ENCODE data around the gene NANS. TPM values are rescaled to one million over a fixed set of nuclear protein-coding genes. Genes with fewer than 3 reads are reported as not detected.
"Not testable (repeated sequence)": the region's sequence is repeated elsewhere in the genome, so short reads cannot be mapped to it uniquely, and the experiment has no call there.

Gene NANS, protein sequence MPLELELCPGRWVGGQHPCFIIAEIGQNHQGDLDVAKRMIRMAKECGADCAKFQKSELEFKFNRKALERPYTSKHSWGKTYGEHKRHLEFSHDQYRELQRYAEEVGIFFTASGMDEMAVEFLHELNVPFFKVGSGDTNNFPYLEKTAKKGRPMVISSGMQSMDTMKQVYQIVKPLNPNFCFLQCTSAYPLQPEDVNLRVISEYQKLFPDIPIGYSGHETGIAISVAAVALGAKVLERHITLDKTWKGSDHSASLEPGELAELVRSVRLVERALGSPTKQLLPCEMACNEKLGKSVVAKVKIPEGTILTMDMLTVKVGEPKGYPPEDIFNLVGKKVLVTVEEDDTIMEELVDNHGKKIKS
- 10 to 100 TPM; 30.0 to 31.1 TPM for total RNA-seq

- Mint-ChIP-seq H3K27me3 (no peaks in the 10 kb centered on the region), H3K27ac (peak within 1 kb of the TSS; percentile 94), H3K4me3 (peak within 1 kb of the TSS; percentile 94), H3K36me3 (peaks cover 16% of the 10 kb centered on the region), H3K4me1 (peaks cover 20% of the 10 kb centered on the region), H3K9me3 (no peaks in the 10 kb centered on the region)
- POLR2A ChIA-PET, result interaction anchor here (0.6 to 4.3 kb wide), 17 partner anchors 10 to 423 kb away, joined by 3 to 42 read pairs (median 5); partner anchors contain the start of genes ANP32B, CORO2A, NCBP1 and TBC1D2
- DNase-seq (peak; percentile 94), ATAC-seq (ENCODE audit: low read depth) (peak; percentile 94)
Measured at GRCh38 chr9:98056269-98057137, at the start of gene NANS. NANS (plus strand) TSS chr9:98056732; CDS start chr9:98056809, 77 bp downstream.

DNA sequence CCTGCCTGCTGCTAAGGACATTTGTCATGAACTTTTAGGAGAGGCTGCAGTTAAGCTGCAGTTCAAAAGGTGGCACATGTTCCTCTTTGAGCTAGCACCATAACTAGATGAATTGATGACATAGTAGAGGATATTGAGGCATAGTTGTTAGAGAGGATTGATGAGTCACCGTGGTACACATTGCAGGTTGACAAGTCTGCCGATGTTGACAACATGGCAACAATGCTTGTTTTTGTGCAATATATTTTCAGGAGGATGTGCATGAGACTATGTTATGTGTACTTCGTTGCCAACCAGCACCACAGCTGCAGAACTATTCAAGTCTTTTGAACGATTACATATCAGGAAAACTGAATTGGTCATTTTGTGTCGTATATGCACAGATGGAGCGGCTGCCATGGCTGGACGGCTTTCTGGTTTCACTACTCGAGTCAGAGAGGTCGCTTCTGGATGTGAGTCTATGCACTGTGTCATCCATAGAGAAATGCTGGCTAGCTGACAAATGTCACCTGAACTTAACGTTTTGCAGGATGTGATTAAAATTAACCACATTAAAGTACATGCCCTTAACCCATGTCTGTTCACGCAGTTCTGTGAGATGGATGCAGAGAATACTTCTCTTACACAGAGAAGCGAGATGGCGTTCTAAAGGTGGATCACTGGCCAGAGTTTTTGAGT, 49.1 kb upstream of the NANS start:
- H3K4me1 Mint-ChIP-seq, result peaks cover 20% of the 10 kb centered on the region
- peak overlapping the region; percentile 43 for H3K27ac Mint-ChIP-seq
- no peak for ATAC-seq (ENCODE audit: low read depth)
- DNase-seq, result no peak
- H3K4me3 Mint-ChIP-seq, result no peak overlapping the region
- peaks cover 36% of the 10 kb centered on the region for H3K36me3 Mint-ChIP-seq
- POLR2A ChIA-PET, result interaction anchor here (1.2 kb wide), 1 partner anchor 11 kb away, joined by 4 read pairs; no protein-coding TSS in a partner anchor
- no peaks in the 10 kb centered on the region for H3K9me3 Mint-ChIP-seq
- H3K27me3 Mint-ChIP-seq, result no peaks in the 10 kb centered on the region

DNA sequence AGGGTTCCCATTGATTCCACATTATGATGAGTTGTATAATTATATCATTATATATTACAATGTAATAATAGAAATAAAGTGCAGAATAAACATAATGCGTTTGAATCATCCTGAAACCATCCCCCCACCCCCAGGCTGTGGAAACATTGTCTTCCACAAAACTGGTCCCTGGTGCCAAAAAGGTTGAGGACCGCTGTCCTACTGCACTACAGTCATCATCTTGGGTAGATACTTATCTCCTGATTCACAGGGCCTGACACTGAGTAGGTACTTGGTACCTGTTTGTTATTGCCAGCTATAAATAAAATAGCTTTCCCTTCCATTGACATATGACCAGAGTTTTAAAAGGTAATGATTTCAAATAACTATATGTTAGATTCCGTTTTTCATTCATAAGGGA, 47.8 kb upstream of the NANS start:
- Mint-ChIP-seq H3K4me3 (no peak overlapping the region), H3K36me3 (peaks cover 38% of the 10 kb centered on the region), H3K27me3 (no peaks in the 10 kb centered on the region), H3K4me1 (peaks cover 18% of the 10 kb centered on the region), H3K27ac (no peak overlapping the region), H3K9me3 (no peaks in the 10 kb centered on the region)
- DNase-seq (no peak), ATAC-seq (ENCODE audit: low read depth) (no peak)
- POLR2A ChIA-PET, result no interaction called here

- Mint-ChIP-seq H3K36me3 (peaks cover 35% of the 10 kb centered on the region), H3K27ac (no peak overlapping the region), H3K4me1 (peaks cover 16% of the 10 kb centered on the region), H3K27me3 (no peaks in the 10 kb centered on the region), H3K9me3 (no peaks in the 10 kb centered on the region), H3K4me3 (no peak overlapping the region)
- no peak for DNase-seq
- POLR2A ChIA-PET, result no interaction called here
- no peak for ATAC-seq (ENCODE audit: low read depth)
Measured at GRCh38 chr9:98009437-98009836, 47.1 kb upstream of the NANS start.

- peaks cover 16% of the 10 kb centered on the region for H3K4me1 Mint-ChIP-seq
- DNase-seq, result no peak
- no peak overlapping the region for H3K27ac Mint-ChIP-seq
Measured at GRCh38 chr9:98009936-98010335, 46.6 kb upstream of the NANS start.

GRCh38 chr9:98010445-98010844, 46.1 kb upstream of the NANS start:
- DNase-seq (no peak), ATAC-seq (ENCODE audit: low read depth) (peak; percentile 34)
- Mint-ChIP-seq H3K27me3 (no peaks in the 10 kb centered on the region), H3K4me1 (peaks cover 16% of the 10 kb centered on the region), H3K27ac (no peak overlapping the region), H3K36me3 (peaks cover 39% of the 10 kb centered on the region), H3K9me3 (no peaks in the 10 kb centered on the region), H3K4me3 (no peak overlapping the region)
- POLR2A ChIA-PET, result interaction anchor here (0.7 to 0.9 kb wide), 2 partner anchors 18 to 25 kb away, joined by 3 read pairs; no protein-coding TSS in a partner anchor

More at GRCh38 chr9:98009936-98010335, 46.6 kb upstream of the NANS start:
- H3K9me3 Mint-ChIP-seq, result no peaks in the 10 kb centered on the region
- peaks cover 36% of the 10 kb centered on the region for H3K36me3 Mint-ChIP-seq
- no peaks in the 10 kb centered on the region for H3K27me3 Mint-ChIP-seq
- no peak for ATAC-seq (ENCODE audit: low read depth)
- POLR2A ChIA-PET, result interaction anchor here (0.7 kb wide), 1 partner anchor 18 kb away, joined by 3 read pairs; no protein-coding TSS in a partner anchor
- H3K4me3 Mint-ChIP-seq, result no peak overlapping the region

DNA sequence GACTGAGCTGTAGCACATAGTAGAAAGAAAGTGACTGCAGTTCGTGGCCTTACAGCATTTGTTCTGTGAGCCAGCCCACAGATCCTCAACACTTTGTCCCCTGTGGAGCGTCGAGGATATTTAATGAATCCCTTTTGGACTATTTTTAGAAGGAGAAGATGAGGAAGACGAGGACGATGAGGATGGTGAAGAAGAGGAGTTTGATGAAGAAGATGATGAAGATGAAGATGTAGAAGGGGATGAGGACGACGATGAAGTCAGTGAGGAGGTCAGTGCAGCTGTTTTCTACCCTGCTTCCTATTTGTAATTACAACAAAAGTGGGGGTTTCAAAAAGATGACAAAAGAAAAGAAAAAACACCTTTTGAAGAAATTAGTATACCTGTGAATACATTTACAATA, 45.4 kb upstream of the NANS start:
- H3K9me3 Mint-ChIP-seq, result no peaks in the 10 kb centered on the region
- POLR2A ChIA-PET, result interaction anchor here (0.9 kb wide), 1 partner anchor 26 kb away, joined by 3 read pairs; no protein-coding TSS in a partner anchor
- H3K27ac Mint-ChIP-seq, result peak overlapping the region; percentile 6
- peaks cover 41% of the 10 kb centered on the region for H3K36me3 Mint-ChIP-seq
- H3K27me3 Mint-ChIP-seq, result no peaks in the 10 kb centered on the region
- DNase-seq (no peak), ATAC-seq (ENCODE audit: low read depth) (no peak)
- no peak overlapping the region for H3K4me3 Mint-ChIP-seq
- H3K4me1 Mint-ChIP-seq, result peaks cover 16% of the 10 kb centered on the region

DNA sequence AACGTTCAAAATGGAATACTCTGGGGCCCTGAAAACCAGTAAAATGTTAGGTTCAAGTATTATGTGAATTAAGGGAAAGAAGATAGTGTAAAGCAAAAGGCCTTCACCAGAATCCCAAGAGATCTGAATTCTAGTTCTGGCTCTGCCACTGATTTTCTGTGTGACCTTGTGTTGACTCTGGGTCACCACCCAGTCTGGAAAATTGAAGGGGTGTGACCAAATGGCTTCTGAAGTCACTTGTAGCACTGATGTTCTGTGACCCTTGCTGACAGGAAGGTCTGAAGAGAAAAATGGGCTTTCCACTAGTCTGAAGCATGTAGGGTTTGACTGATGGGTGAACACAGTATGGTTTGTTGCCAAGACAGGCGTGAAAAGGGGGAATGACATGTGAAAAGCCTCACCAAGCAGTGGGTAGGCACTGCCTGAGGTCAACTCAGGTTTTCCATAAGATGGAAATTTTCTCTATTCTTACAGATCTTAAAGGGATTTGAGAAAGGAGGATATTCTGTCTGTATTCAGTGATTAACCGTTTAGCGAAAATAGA, 40.3 kb upstream of the NANS start:
- no peak overlapping the region for H3K27ac Mint-ChIP-seq
- no peaks in the 10 kb centered on the region for H3K9me3 Mint-ChIP-seq
- DNase-seq, result no peak
- POLR2A ChIA-PET, result no interaction called here
- no peak overlapping the region for H3K4me3 Mint-ChIP-seq
- no peak for ATAC-seq (ENCODE audit: low read depth)
- no peaks in the 10 kb centered on the region for H3K27me3 Mint-ChIP-seq
- peaks cover 4% of the 10 kb centered on the region for H3K4me1 Mint-ChIP-seq
- peaks cover 34% of the 10 kb centered on the region for H3K36me3 Mint-ChIP-seq

DNA sequence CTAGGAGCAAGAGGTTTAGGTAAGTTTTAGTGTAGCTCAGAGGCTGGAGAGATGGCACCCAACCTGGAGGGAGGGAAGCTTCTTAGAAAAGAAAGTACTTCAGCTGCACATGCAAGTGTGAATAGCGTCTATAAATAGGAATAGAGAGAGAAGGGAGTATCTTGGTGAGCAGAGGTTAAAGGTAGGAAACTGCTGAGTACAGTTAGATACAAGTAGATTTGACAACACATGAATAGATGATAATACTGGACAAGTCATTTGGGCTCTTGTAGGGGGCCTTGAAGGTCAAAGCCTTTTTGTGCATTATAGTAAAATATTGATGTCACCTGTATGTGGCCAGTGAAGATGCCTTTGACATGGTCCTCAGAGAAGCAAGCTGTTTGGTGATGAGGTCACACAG, 39.2 kb upstream of the NANS start:
- H3K9me3 Mint-ChIP-seq, result no peaks in the 10 kb centered on the region
- H3K27me3 Mint-ChIP-seq, result no peaks in the 10 kb centered on the region
- no peak overlapping the region for H3K4me3 Mint-ChIP-seq
- no peak overlapping the region for H3K27ac Mint-ChIP-seq
- peaks cover 28% of the 10 kb centered on the region for H3K36me3 Mint-ChIP-seq
- H3K4me1 Mint-ChIP-seq, result peaks cover 4% of the 10 kb centered on the region
- POLR2A ChIA-PET, result interaction anchor here (1.0 to 1.4 kb wide), 2 partner anchors 34 to 94 kb away, joined by 4 to 6 read pairs; partner anchors contain the start of gene ANP32B
- DNase-seq (no peak), ATAC-seq (ENCODE audit: low read depth) (no peak)

GRCh38 chr9:98018347-98018746, 38.2 kb upstream of the NANS start:
- DNase-seq (no peak), ATAC-seq (ENCODE audit: low read depth) (no peak)
- no peaks in the 10 kb centered on the region for H3K9me3 Mint-ChIP-seq
- H3K4me3 Mint-ChIP-seq, result no peak overlapping the region
- POLR2A ChIA-PET, result interaction anchor here (1.0 to 1.4 kb wide), 2 partner anchors 35 to 95 kb away, joined by 4 to 6 read pairs; partner anchors contain the start of gene ANP32B
- peaks cover 26% of the 10 kb centered on the region for H3K36me3 Mint-ChIP-seq
- no peak overlapping the region for H3K27ac Mint-ChIP-seq
- peaks cover 4% of the 10 kb centered on the region for H3K4me1 Mint-ChIP-seq
- no peaks in the 10 kb centered on the region for H3K27me3 Mint-ChIP-seq

- POLR2A ChIA-PET, result no interaction called here
- DNase-seq, result no peak
- H3K27ac Mint-ChIP-seq, result no peak overlapping the region
Measured at GRCh38 chr9:98019098-98019497, 37.4 kb upstream of the NANS start.

DNA sequence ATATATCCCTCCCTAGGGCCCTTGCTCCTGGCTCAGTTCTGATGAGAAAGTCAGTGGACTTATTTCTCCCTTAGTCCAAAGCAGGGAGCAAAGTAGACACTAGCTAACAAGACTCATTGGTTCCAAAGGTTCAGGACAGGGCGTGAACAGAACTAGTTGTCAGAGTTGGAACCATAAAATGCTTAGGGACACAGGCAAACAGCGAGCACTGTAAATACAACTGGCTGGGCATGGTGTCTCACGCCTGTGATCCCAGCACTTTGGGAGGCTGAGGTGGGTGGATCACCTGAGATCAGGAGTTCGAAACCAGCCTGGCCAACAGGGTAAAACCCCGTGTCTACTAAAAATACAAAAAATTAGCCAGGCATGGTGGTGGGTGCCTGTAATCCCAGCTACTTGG, 36.7 kb upstream of the NANS start:
- not testable (repeated sequence) for H3K27me3 Mint-ChIP-seq; H3K4me3 Mint-ChIP-seq; H3K9me3 Mint-ChIP-seq; DNase-seq; ATAC-seq (ENCODE audit: low read depth); H3K4me1 Mint-ChIP-seq; H3K27ac Mint-ChIP-seq
- POLR2A ChIA-PET, result interaction anchor here (0.6 kb wide), 1 partner anchor 9 kb away, joined by 3 read pairs; no protein-coding TSS in a partner anchor
- peaks cover 22% of the 10 kb centered on the region for H3K36me3 Mint-ChIP-seq

More at GRCh38 chr9:98019098-98019497, 37.4 kb upstream of the NANS start:
- no peaks in the 10 kb centered on the region for H3K9me3 Mint-ChIP-seq
- peaks cover 26% of the 10 kb centered on the region for H3K36me3 Mint-ChIP-seq
- H3K4me3 Mint-ChIP-seq, result no peak overlapping the region
- no peaks in the 10 kb centered on the region for H3K27me3 Mint-ChIP-seq
- no peak for ATAC-seq (ENCODE audit: low read depth)
- peaks cover 4% of the 10 kb centered on the region for H3K4me1 Mint-ChIP-seq
